Heart right ventricle (tissue), 16 donors: ENCODE results near the gene DGKD. TPM values are rescaled to one million over a fixed set of nuclear protein-coding genes. Genes with fewer than 3 reads are reported as not detected.
A peak's percentile ranks its signal among the peaks of the same experiment; 100 is the strongest.

ENCODE experiments used
- ATAC-seq, 8 donors: fragments of 200-7000 bp; cut with Tn5 transposase; one replicate each; pipeline ENCODE4 v1.9.1; 2020; ENCODE audit warnings: mild to moderate bottlenecking in 8 of 8, moderate library complexity in 8 of 8, moderate number of reproducible peaks in 1 of 8
- DNase-seq, 2 donors: peaks; one replicate each; pipeline ENCODE4 v3.0.0-alpha.2; 2020
- H3K27ac ChIP-seq, 10 donors: fragments of 200-600 bp; sonication (generic) in 2 of 10; one replicate each; pipeline versions ENCODE4 v1.5.0 to v1.8.0; 2020 to 2022; ENCODE audit warnings: mild to moderate bottlenecking in 3 of 10
- H3K27me3 ChIP-seq, 7 donors: fragments of 200-600 bp; one replicate each; pipeline ENCODE4 v1.8.0; 2021 to 2022; ENCODE audit warnings: mild to moderate bottlenecking in 2 of 7
- H3K36me3 ChIP-seq, 9 donors: fragments of 200-600 bp; sonication (generic) in 1 of 9; one replicate each; pipeline versions ENCODE4 v1.5.0 to v1.8.0; 2020 to 2022; ENCODE audit warnings: mild to moderate bottlenecking in 2 of 9
- H3K4me1 ChIP-seq, 9 donors: fragments of 200-600 bp; sonication (generic) in 1 of 9; one replicate each; pipeline versions ENCODE4 v1.5.0 to v1.8.0; 2020 to 2022; ENCODE audit warnings: mild to moderate bottlenecking in 4 of 9
- H3K4me3 ChIP-seq, 10 donors: fragments of 200-600 bp; sonication (generic) in 2 of 10; one replicate each; pipeline versions ENCODE4 v1.5.0 to v1.8.0; 2020 to 2022; ENCODE audit warnings: mild to moderate bottlenecking in 7 of 10, moderate library complexity in 2 of 10
- H3K9me3 ChIP-seq, 11 donors: fragments of 200-600 bp in 10 of 11; sonication (generic) in 2 of 11; one replicate each; pipeline versions ENCODE4 v1.5.0 to v1.8.0; 2013 to 2022; ENCODE audit warnings: mild to moderate bottlenecking in 2 of 11, control low read depth in 1 of 11, moderate library complexity in 1 of 11
- WGBS, 2 donors: extraction: QIAGEN DNeasy Blood & Tissue Kit; methylation state at CpG; one replicate each; pipeline ENCODE4 v1.1.7; 2013; ENCODE audit warnings: inconsistent platforms in 1 of 2; 5-methylcytosine and 5-hydroxymethylcytosine counted together
- intact Hi-C, 10 donors: fragments of 100-400 bp; cut with DNase I; formaldehyde crosslinking; loops; one replicate each; pipeline versions ENCODE4 v1.11.1 to v1.14.2; 2022
- polyA plus RNA-seq, 2 donors: library from polyadenylated mRNA; stranded (reverse); fragments of 200-250 nt; gene quantifications; one replicate each; pipeline ENCODE4 v1.2.3, GENCODE V29; 2013
- total RNA-seq, 10 donors: library from RNA; stranded (reverse); fragmentation: NEBNext Ultra II Directional in 3 of 10; extraction: Animal tissue kit (Norgen Biotek cat#: 25700) in 3 of 10; gene quantifications; one replicate each; pipeline versions ENCODE4 v1.2.1 to v1.2.4, GENCODE V29; 2021 to 2023
- TF ChIP-seq, protein P1 (sequence below), 9 donors: fragments of 200-600 bp; sonication (generic) in 2 of 9; IDR thresholded peaks; one replicate each; pipeline versions ENCODE4 v1.5.0 to v1.8.0; 2021 to 2022; ENCODE audit warnings: antibody characterized with exemption in 9 of 9, mild to moderate bottlenecking in 5 of 9, moderate library complexity in 1 of 9
- donor health status: Arrhythmogenic right ventricular cardiomyopathy.
- donor health status: ischemic (EF 13 %, LVEDD 7.1; RV severe dilation, severe dysfunction).
- donor health status: healthy with polysubstance abuse.
- donor health status: DM: no; HTN: yes; CAD: no.
- donor health status: DM: no; HTN: no; CAD: no.
- donor health status: ischemic (EF 25% LVEDD 6.9; RV normal size, moderate dysfunction).
- donor health status: ischemic (EF 25% LVEDD 5.7; RV mildly dilated, moderate dysfunction).
- donor health status: healthy.
- donor health status: DM: yes; HTN: yes; CAD: no.
- donor health status: Ischemic cardiomyopathy.
- donor health status: ischemic (EF 35%, LVEDD 5.7; RV mildly dilated, moderate dysfunction).
- donor health status: nonischemic (EF 11% LVEDD 7.7; RV severe dilation, severe dysfunction).
- donor health status: DM: yes; HTN: yes; CAD: no.
- donor health status: PGD.
- donor health status: ischemic (EF 29% LVEDD 5.4; RV normal size, mild dysfunction).
- donor health status: nonischemic (EF 23%, LVEDD 6.1; RV moderate dilation, normal function).

The DGKD gene
- total and polyA plus RNA-seq, 12 donors: 26.8 to 79.5 (median 44.7) TPM

DNA sequence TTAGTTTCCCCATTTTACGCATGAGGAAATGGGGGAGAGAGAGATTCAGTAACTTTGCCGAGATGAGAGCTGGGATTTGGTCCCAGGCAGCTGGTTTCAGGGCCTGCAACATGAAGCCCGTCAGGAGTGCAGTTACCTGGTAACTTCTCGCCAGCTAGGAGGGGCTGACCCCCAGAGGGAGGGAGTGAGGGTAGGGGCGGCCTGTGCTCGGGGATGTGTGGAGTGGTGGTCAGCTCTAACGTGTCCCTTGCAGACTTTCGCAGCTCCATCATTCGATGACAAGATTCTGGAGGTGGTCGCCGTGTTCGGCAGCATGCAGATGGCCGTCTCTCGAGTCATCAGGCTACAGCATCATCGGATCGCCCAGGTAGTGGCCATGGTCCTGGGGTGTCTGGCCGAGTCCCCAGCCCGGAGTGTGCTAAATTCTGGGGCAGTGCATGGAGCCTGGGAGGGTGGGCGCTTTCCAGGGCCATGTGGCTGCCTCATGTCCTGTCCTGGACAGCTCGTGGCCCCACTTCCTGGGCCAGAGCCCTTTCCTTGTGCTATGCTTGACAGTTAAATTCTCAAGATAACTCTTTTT, 103.8 kb downstream of the DGKD start:
- DNase-seq: no peak

DNA sequence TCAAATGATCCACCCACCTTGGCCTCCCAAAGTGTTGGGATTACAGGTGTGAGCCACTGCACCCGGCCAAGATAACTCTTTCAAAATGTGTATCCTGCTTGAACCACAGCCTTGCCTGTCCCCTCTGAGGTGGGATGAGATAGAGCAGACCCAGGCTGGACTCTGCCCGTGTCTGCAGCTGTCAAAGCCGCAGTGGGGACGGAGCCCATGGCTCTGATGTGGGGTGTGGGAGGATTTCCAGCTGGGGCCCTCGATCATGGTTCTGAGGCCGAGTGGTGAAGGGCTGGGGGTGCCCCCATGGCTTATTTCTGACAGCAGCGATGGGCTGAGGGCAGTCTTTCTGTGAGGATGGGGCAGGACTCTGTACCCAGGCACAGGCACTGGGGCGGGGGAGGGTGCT, 104.5 kb downstream of the DGKD start:
- TF ChIP-seq, protein P1, sequence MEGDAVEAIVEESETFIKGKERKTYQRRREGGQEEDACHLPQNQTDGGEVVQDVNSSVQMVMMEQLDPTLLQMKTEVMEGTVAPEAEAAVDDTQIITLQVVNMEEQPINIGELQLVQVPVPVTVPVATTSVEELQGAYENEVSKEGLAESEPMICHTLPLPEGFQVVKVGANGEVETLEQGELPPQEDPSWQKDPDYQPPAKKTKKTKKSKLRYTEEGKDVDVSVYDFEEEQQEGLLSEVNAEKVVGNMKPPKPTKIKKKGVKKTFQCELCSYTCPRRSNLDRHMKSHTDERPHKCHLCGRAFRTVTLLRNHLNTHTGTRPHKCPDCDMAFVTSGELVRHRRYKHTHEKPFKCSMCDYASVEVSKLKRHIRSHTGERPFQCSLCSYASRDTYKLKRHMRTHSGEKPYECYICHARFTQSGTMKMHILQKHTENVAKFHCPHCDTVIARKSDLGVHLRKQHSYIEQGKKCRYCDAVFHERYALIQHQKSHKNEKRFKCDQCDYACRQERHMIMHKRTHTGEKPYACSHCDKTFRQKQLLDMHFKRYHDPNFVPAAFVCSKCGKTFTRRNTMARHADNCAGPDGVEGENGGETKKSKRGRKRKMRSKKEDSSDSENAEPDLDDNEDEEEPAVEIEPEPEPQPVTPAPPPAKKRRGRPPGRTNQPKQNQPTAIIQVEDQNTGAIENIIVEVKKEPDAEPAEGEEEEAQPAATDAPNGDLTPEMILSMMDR (IDR thresholded peaks at IDR 0.05): no peak
- no peaks in the 10 kb centered on the region for H3K4me1 ChIP-seq
- no peaks in the 10 kb centered on the region for H3K27me3 ChIP-seq
- no peak for DNase-seq
- H3K27ac ChIP-seq: no peak overlapping the region
- H3K4me3 ChIP-seq: no peak overlapping the region
- intact Hi-C loops: no loop called here
- WGBS, 2 donors: 91 to 94% methylated on average over 8 of the region's 8 CpGs
- H3K9me3 ChIP-seq: no peaks in the 10 kb centered on the region
- no peak for ATAC-seq
- peaks cover 0 to 99% (median 90%) of the 10 kb centered on the region in 9 donors for H3K36me3 ChIP-seq

More for the DNA sequence above, 103.8 kb downstream of the DGKD start:
- TF ChIP-seq, protein P1 (IDR thresholded peaks at IDR 0.05): no peak
- WGBS, 2 donors: 94 to 98% methylated on average over 20 of the region's 20 CpGs
- Histone ChIP-seq H3K27ac (no peak overlapping the region), H3K4me1 (no peaks in the 10 kb centered on the region), H3K36me3 (peaks cover 0 to 100% (median 93%) of the 10 kb centered on the region in 9 donors), H3K27me3 (no peaks in the 10 kb centered on the region), H3K9me3 (no peaks in the 10 kb centered on the region), H3K4me3 (no peak overlapping the region)
- intact Hi-C loops: no loop called here
- no peak for ATAC-seq

DNA sequence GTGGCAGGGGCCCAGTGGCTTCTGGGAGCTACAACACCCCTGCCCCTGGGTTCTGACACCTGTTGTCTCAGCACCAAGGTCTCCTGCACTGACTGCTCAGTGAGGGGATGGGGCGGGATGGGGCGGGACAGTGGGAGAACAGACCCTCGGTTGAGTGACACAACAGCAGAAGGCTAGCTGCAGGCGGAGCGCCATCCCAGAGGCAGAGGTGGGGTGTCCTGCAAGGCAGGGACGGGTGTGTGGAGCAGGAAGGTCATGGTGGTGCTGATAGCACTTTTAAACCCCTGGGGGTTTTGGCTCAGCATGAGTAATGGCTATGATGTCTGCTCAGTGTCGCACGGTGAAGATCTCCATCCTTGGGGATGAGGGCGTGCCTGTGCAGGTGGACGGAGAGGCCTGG, 105.1 kb downstream of the DGKD start:
- H3K27ac ChIP-seq: no peak overlapping the region
- no peaks in the 10 kb centered on the region for H3K4me1 ChIP-seq
- TF ChIP-seq, protein P1 (IDR thresholded peaks at IDR 0.05): no peak
- no peaks in the 10 kb centered on the region for H3K9me3 ChIP-seq
- H3K27me3 ChIP-seq: no peaks in the 10 kb centered on the region
- H3K36me3 ChIP-seq: peaks cover under 1 to 99% (median 90%) of the 10 kb centered on the region in 9 donors
- WGBS, 2 donors: 90 to 91% methylated on average over 10 of the region's 10 CpGs
- intact Hi-C loops: no loop called here
- no peak overlapping the region for H3K4me3 ChIP-seq
- ATAC-seq (no peak), DNase-seq (no peak)

- intact Hi-C loops: no loop called here
- Histone ChIP-seq H3K27ac (no peak overlapping the region), H3K36me3 (peaks cover 5 to 99% (median 84%) of the 10 kb centered on the region in 9 donors), H3K27me3 (no peaks in the 10 kb centered on the region), H3K9me3 (no peaks in the 10 kb centered on the region), H3K4me1 (no peaks in the 10 kb centered on the region), H3K4me3 (no peak overlapping the region)
- WGBS, 2 donors: 64 to 78% methylated on average over 32 of the region's 32 CpGs
- TF ChIP-seq, protein P1 (IDR thresholded peaks at IDR 0.05): no peak
- ATAC-seq (peak; percentile 20 to 78 (median 67)), DNase-seq (peak in 1 of 2 donors; percentile 45)
These were observed 106.6 kb downstream of the DGKD start for GRCh38 chr2:233460726-233461441.
